Loucy (cell line): ENCODE data around the gene SOCS2.

Source experiments
- EZH2phosphoT487 ChIP-seq: fragments of 200-600 bp; IDR thresholded peaks from 2 replicates; pipeline ENCODE4 v1.6.1; 2018; ENCODE audit warnings: antibody characterized with exemption, mild to moderate bottlenecking, moderate library complexity, borderline replicate concordance
- TF ChIP-seq, protein P1 (sequence below): fragments of 200-600 bp; sonication (generic); conservative IDR thresholded peaks from 2 replicates; pipeline ENCODE4 v1.5.1; 2014; ENCODE audit warnings: mild to moderate bottlenecking, antibody characterized with exemption, low read length

DNA sequence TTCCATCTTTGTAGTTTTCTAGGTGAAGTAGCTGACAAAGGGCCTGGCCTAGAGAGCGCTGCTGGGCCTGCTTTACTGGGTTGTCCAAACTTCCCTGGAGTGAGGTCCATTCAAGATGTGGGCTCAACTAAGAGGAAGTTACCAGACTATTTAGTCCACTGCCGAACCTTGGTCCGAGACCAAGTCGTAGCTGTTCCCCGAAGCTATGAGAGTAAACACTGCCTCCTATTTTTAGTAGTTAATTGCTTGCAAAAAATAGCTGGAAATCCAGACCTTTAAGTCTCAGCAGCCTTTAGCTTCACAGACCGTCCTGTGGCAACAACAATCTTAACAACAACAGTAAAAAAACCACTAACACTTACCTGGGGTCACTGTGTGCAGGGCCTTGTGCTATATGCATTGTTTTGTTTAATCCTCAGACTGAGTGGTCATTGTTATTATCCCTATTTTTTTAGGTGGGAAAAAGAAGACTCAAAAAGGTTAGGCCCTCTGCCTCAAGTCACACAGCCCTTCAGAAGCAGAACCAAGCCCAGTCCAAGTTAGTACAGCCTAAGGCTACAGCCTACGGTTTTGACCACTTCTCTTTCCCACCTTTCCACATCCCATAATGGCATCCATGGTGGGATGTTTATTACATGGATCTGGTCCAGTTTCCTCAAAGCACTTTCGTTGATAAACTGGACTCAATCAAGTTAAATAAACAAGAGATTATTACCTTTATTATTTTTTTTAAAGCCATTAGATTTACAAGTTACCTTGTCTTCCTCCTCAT lies 30.6 kb downstream of the SOCS2 start:
- TF ChIP-seq, protein P1, sequence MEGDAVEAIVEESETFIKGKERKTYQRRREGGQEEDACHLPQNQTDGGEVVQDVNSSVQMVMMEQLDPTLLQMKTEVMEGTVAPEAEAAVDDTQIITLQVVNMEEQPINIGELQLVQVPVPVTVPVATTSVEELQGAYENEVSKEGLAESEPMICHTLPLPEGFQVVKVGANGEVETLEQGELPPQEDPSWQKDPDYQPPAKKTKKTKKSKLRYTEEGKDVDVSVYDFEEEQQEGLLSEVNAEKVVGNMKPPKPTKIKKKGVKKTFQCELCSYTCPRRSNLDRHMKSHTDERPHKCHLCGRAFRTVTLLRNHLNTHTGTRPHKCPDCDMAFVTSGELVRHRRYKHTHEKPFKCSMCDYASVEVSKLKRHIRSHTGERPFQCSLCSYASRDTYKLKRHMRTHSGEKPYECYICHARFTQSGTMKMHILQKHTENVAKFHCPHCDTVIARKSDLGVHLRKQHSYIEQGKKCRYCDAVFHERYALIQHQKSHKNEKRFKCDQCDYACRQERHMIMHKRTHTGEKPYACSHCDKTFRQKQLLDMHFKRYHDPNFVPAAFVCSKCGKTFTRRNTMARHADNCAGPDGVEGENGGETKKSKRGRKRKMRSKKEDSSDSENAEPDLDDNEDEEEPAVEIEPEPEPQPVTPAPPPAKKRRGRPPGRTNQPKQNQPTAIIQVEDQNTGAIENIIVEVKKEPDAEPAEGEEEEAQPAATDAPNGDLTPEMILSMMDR: no peak
- TF ChIP-seq EZH2phosphoT487: no peak
